Measurements from ENCODE around the gene ADORA3. TPM values are rescaled to one million over a fixed set of nuclear protein-coding genes. Genes with fewer than 3 reads are reported as not detected.
"Not testable (repeated sequence)": the region's sequence is repeated elsewhere in the genome, so short reads cannot be mapped to it uniquely, and the experiment has no call there.

ADORA3 gene
- total and polyA plus RNA-seq, 10 of the 15 experiments (the other 5 are each of a cell fraction or from before 2014, with no cell fraction given) = 0.14 to 0.29 (median 0.18) TPM; not detected in 2

- TF ChIP-seq JUND (IDR thresholded peaks at IDR 0.05; ENCODE audit: low read depth, low read length) = no peak
- no peak for TF ChIP-seq IRF4 (IDR thresholded peaks at IDR 0.05; ENCODE audit: low read depth, low read length)
Observed at GRCh38 chr1:111551623-111552411, 48.4 kb upstream of the ADORA3 start (continued).

- H3K79me2 ChIP-seq (ENCODE audit: control insufficient read depth, insufficient read depth, low read length); H3K9ac ChIP-seq (ENCODE audit: control insufficient read depth, insufficient read depth, low read length); in situ Hi-C loops (cut with MboI); DNase-seq (ENCODE audit: low read depth, low spot score); H3K4me2 ChIP-seq (ENCODE audit: control insufficient read depth, insufficient read depth); H3K4me1 ChIP-seq (ENCODE audit: control insufficient read depth, insufficient read depth, low read length); FAIRE-seq; BruUV-seq (replicated peaks); ATAC-seq; H4K20me1 ChIP-seq (ENCODE audit: control insufficient read depth, insufficient read depth); H3K27ac ChIP-seq (ENCODE audit: control insufficient read depth, insufficient read depth); H3K9me3 ChIP-seq (replicated peaks; ENCODE audit: control insufficient read depth, insufficient read depth, low read length); H2AFZ ChIP-seq (ENCODE audit: control insufficient read depth, low read depth, low read length); H3K4me3 ChIP-seq; H3K27me3 ChIP-seq (replicated peaks in 1 of 2; ENCODE audit: control insufficient read depth in 2 of 2, insufficient read depth in 2 of 2, low read length in 1 of 2); RAD21 ChIA-PET (ENCODE audit: unreplicated experiment); H3K36me3 ChIP-seq (ENCODE audit: control insufficient read depth in 2 of 2, insufficient read depth in 2 of 2, low read length in 1 of 2); POLR2A ChIA-PET; intact Hi-C loops (cut with micrococcal nuclease; ENCODE audit: unreplicated experiment); CTCF ChIA-PET: not testable (repeated sequence)
- SMC1A ChIA-PET (ENCODE audit: uncharacterized antibody, unreplicated experiment) = interaction anchor here (1.1 kb wide), 1 partner anchor 115 kb away, joined by 3 read pairs; no protein-coding TSS in a partner anchor
- WGBS (ENCODE audit: insufficient coverage, insufficient replicate concordance, low lambda C conversion rate, missing lambda C conversion rate) = 95% methylated on average over 1 of the region's 1 CpG
Observed at GRCh38 chr1:111547786-111548185, 44.4 kb upstream of the ADORA3 start.

GRCh38 chr1:111542187-111542586 lies 38.8 kb upstream of the ADORA3 start:
- no peaks in the 10 kb centered on the region for H3K27me3 ChIP-seq (replicated peaks in 1 of 2; ENCODE audit: control insufficient read depth in 2 of 2, insufficient read depth in 2 of 2, low read length in 1 of 2)
- ChIA-PET CTCF (no interaction called here), RAD21 (ENCODE audit: unreplicated experiment) (no interaction called here), POLR2A (interaction anchor here (0.6 kb wide), 1 partner anchor 56 kb away, joined by 4 read pairs; no protein-coding TSS in a partner anchor), SMC1A (ENCODE audit: uncharacterized antibody, unreplicated experiment) (no interaction called here)
- H4K20me1 ChIP-seq (ENCODE audit: control insufficient read depth, insufficient read depth) = no peaks in the 10 kb centered on the region
- H2AFZ ChIP-seq (ENCODE audit: control insufficient read depth, low read depth, low read length) = no peak overlapping the region
- ATAC-seq (no peak), DNase-seq (ENCODE audit: low read depth, low spot score) (no peak), FAIRE-seq (no peak)
- no peak overlapping the region for H3K9ac ChIP-seq (ENCODE audit: control insufficient read depth, insufficient read depth, low read length)
- no peaks in the 10 kb centered on the region for H3K9me3 ChIP-seq (replicated peaks; ENCODE audit: control insufficient read depth, insufficient read depth, low read length)
- intact Hi-C loops (cut with micrococcal nuclease; ENCODE audit: unreplicated experiment) = no loop called here
- BruUV-seq (replicated peaks) = no TSS peak
- H3K4me3 ChIP-seq = no peak overlapping the region
- H3K4me1 ChIP-seq (ENCODE audit: control insufficient read depth, insufficient read depth, low read length) = no peaks in the 10 kb centered on the region
- H3K36me3 ChIP-seq (ENCODE audit: control insufficient read depth in 2 of 2, insufficient read depth in 2 of 2, low read length in 1 of 2) = no peaks in the 10 kb centered on the region
- 81% methylated on average over 14 of the region's 14 CpGs for WGBS (ENCODE audit: insufficient coverage, insufficient replicate concordance, low lambda C conversion rate, missing lambda C conversion rate)
- H3K79me2 ChIP-seq (ENCODE audit: control insufficient read depth, insufficient read depth, low read length) = no peaks in the 10 kb centered on the region
- no peak overlapping the region for H3K4me2 ChIP-seq (ENCODE audit: control insufficient read depth, insufficient read depth)
- H3K27ac ChIP-seq (ENCODE audit: control insufficient read depth, insufficient read depth) = no peak overlapping the region
- in situ Hi-C loops (cut with MboI) = no loop called here
- no peak for TF ChIP-seq ZNF207 (IDR thresholded peaks at IDR 0.05; ENCODE audit: borderline replicate concordance)
- no peak for TF ChIP-seq TARDBP (IDR thresholded peaks at IDR 0.05; ENCODE audit: borderline replicate concordance)
- TF ChIP-seq MTA2 (IDR thresholded peaks at IDR 0.05; ENCODE audit: low read depth) = no peak
- no peak for TF ChIP-seq TCF7 (IDR thresholded peaks at IDR 0.05; ENCODE audit: borderline replicate concordance)
- no peak for TF ChIP-seq USF2 (IDR thresholded peaks at IDR 0.05; ENCODE audit: borderline replicate concordance, low read depth, low read length)
- TF ChIP-seq MAX (IDR thresholded peaks at IDR 0.05; ENCODE audit: low read depth, low read length) = no peak
- TF ChIP-seq ATF7 (IDR thresholded peaks at IDR 0.05; ENCODE audit: low read depth) = no peak
- no peak for TF ChIP-seq IRF3 (IDR thresholded peaks at IDR 0.05)
- no peak for TF ChIP-seq ZBTB33 (IDR thresholded peaks at IDR 0.05)
- no peak for TF ChIP-seq CHD1 (IDR thresholded peaks at IDR 0.05; ENCODE audit: low read depth, low read length)
